H1 (cell line): ENCODE data around the gene ADAMTS9. TPM values are rescaled to one million over a fixed set of nuclear protein-coding genes. Genes with fewer than 3 reads are reported as not detected.

Experiments used
- BRCA1 ChIP-seq: IDR thresholded peaks from 2 replicates; pipeline ENCODE4 v1.6.1; 2012; ENCODE audit warnings: low read depth, low read length, improper control_type of control experiment
- CBX5 ChIP-seq: fragments of 300-800, 300-1000 bp; sonication (generic); IDR thresholded peaks from 2 replicates; pipeline ENCODE4 v1.7.1; 2016; ENCODE audit warnings: antibody characterized with exemption, low read length, low read depth
- CHD1 ChIP-seq: IDR thresholded peaks from 2 replicates; pipeline ENCODE4 v1.6.1; 2012; ENCODE audit warnings: low read depth, low read length, improper control_type of control experiment
- CHD7 ChIP-seq: fragments of 300-600 bp; sonication (generic); IDR thresholded peaks from 2 replicates; pipeline ENCODE4 v1.7.1; 2012; ENCODE audit warnings: low read length, moderate library complexity, mild to moderate bottlenecking, inconsistent platforms; ENCODE audit not compliant: insufficient replicate concordance
- EGR1 ChIP-seq: IDR thresholded peaks from 2 replicates; pipeline ENCODE4 v1.6.1; 2011; ENCODE audit warnings: low read depth, low read length, borderline replicate concordance
- EZH2 ChIP-seq: fragments of 200-600 bp; sonication (generic); IDR thresholded peaks from 2 replicates; pipeline ENCODE4 v1.7.1; 2012; ENCODE audit warnings: low read depth, mild to moderate bottlenecking, moderate library complexity, low read length, inconsistent platforms; ENCODE audit not compliant: severe bottlenecking
- KDM1A ChIP-seq: fragments of 200-600, 300-600 bp; sonication (generic); IDR thresholded peaks from 2 replicates; pipeline ENCODE4 v1.7.1; 2016; ENCODE audit warnings: mild to moderate bottlenecking, low read length, borderline replicate concordance
- KDM5A ChIP-seq: fragments of 200-600 bp; IDR thresholded peaks from 2 replicates; pipeline ENCODE4 v1.7.1; 2012; ENCODE audit warnings: mild to moderate bottlenecking, low read length, inconsistent platforms, mixed read lengths
- POLR2AphosphoS5 ChIP-seq: IDR thresholded peaks from 2 replicates; pipeline ENCODE4 v1.6.1; 2011; ENCODE audit warnings: low read depth, low read length
- polyA plus RNA-seq, 7 experiments: library from polyadenylated mRNA; depleted of rRNA in 3 of 7; stranded (reverse) in 5 of 7; unstranded in 2 of 7; fragments of >200 nt in 5 of 7; fragments of 200-250 nt in 2 of 7; gene quantifications; 1 replicate in 5 of 7; 2 replicates in 1 of 7; 4 replicates in 1 of 7; pipeline versions ENCODE4 v1.2.1 to v1.2.3, GENCODE V29; 2011 to 2013; ENCODE audit warnings: missing spikeins in 2 of 7, mixed read lengths in 2 of 7
- total RNA-seq: library from RNA; stranded (reverse); fragmentation: NEBNext Ultra II Directional; extraction: Animal tissue kit (Norgen Biotek cat#: 25700); gene quantifications from 2 replicates; pipeline ENCODE4 v1.2.1, GENCODE V29; 2021
- TF ChIP-seq, protein P1 (sequence below): IDR thresholded peaks from 2 replicates; pipeline ENCODE4 v1.6.1; 2011; ENCODE audit warnings: low read length, improper control_type of control experiment

Gene ADAMTS9
- total and polyA plus RNA-seq, 2 of the 8 experiments (the other 6 are each of a cell fraction or from before 2014, with no cell fraction given) = 0.20 to 0.41 TPM

DNA sequence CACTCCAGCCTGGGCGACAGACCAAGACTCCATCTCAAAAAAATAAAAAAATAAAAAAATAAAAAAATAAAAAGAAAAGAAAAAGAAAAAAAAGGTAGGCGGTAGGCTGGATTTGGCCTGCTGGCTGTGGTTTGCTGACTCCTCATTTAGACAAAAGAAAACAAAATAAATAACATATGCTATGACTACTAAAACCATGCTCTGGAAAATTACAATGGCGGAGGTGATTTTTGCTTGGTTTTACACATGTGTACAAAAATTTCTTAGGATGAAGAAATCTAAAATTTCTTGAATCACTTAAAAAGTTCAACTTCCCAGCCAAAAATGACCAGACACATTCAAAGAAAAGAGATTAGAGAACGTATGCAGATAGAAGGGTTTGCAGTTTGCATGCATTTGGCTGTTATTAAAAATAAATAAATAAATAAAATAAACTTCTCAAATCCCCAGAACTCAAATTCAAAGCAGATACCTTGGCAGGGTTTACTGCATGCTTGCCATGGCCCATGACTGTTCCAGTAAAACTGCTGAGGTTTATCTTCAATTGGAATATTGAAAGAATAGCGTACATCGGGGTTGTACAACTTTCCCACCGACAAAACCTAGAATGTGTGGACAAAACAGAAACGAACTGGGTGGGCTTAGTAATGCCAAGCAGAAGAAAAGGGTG, 65.9 kb downstream of the ADAMTS9 start (continued):
- no peak for TF ChIP-seq CHD7
- TF ChIP-seq CBX5 = no peak
- no peak for TF ChIP-seq EZH2
- TF ChIP-seq CHD1 = no peak
- no peak for TF ChIP-seq EGR1
- no peak for TF ChIP-seq KDM5A
- TF ChIP-seq KDM1A = no peak
- no peak for TF ChIP-seq POLR2AphosphoS5
- TF ChIP-seq BRCA1 = no peak
- TF ChIP-seq, protein P1, sequence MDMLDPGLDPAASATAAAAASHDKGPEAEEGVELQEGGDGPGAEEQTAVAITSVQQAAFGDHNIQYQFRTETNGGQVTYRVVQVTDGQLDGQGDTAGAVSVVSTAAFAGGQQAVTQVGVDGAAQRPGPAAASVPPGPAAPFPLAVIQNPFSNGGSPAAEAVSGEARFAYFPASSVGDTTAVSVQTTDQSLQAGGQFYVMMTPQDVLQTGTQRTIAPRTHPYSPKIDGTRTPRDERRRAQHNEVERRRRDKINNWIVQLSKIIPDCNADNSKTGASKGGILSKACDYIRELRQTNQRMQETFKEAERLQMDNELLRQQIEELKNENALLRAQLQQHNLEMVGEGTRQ = no peak
